22Rv1 (cell line): ENCODE results near the gene HSD17B14.

Source experiments
- H3K27ac ChIP-seq: fragments of 450-650 bp; 2 replicates; pipeline ENCODE4 v1.5.1; 2017
- ZFX ChIP-seq: fragments of 450-650 bp; IDR thresholded peaks from 2 replicates; pipeline ENCODE4 v1.6.1; 2017; ENCODE audit warnings: antibody characterized with exemption, borderline replicate concordance
- TF ChIP-seq, protein P1 (sequence below): fragments of 450-650 bp; IDR thresholded peaks from 2 replicates; pipeline ENCODE4 v1.5.1; 2017; ENCODE audit warnings: mild to moderate bottlenecking

Gene HSD17B14

DNA sequence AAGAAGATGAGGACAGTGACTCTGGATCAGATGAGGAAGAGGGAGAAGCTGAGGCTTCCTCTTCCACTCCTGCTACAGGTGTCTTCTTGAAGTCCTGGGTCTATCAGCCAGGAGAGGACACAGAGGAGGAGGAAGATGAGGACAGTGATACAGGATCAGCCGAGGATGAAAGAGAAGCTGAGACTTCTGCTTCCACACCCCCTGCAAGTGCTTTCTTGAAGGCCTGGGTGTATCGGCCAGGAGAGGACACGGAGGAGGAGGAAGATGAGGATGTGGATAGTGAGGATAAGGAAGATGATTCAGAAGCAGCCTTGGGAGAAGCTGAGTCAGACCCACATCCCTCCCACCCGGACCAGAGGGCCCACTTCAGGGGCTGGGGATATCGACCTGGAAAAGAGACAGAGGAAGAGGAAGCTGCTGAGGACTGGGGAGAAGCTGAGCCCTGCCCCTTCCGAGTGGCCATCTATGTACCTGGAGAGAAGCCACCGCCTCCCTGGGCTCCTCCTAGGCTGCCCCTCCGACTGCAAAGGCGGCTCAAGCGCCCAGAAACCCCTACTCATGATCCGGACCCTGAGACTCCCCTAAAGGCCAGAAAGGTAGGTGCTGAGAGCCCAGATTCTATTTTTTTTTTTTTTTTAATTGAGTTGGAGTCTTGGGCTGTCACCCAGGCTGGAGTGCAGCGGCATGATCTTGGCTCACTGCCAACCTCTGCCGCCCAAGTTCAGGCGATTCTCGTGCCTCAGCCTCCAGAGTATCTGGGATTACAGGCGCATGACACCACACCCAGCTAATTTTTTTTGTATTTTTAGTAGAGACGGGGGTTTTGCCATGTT, 38.2 kb upstream of the HSD17B14 start:
- H3K27ac ChIP-seq: peak overlapping the region; percentile 95
- TF ChIP-seq ZFX: no peak
- TF ChIP-seq, protein P1, sequence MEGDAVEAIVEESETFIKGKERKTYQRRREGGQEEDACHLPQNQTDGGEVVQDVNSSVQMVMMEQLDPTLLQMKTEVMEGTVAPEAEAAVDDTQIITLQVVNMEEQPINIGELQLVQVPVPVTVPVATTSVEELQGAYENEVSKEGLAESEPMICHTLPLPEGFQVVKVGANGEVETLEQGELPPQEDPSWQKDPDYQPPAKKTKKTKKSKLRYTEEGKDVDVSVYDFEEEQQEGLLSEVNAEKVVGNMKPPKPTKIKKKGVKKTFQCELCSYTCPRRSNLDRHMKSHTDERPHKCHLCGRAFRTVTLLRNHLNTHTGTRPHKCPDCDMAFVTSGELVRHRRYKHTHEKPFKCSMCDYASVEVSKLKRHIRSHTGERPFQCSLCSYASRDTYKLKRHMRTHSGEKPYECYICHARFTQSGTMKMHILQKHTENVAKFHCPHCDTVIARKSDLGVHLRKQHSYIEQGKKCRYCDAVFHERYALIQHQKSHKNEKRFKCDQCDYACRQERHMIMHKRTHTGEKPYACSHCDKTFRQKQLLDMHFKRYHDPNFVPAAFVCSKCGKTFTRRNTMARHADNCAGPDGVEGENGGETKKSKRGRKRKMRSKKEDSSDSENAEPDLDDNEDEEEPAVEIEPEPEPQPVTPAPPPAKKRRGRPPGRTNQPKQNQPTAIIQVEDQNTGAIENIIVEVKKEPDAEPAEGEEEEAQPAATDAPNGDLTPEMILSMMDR: no peak

DNA sequence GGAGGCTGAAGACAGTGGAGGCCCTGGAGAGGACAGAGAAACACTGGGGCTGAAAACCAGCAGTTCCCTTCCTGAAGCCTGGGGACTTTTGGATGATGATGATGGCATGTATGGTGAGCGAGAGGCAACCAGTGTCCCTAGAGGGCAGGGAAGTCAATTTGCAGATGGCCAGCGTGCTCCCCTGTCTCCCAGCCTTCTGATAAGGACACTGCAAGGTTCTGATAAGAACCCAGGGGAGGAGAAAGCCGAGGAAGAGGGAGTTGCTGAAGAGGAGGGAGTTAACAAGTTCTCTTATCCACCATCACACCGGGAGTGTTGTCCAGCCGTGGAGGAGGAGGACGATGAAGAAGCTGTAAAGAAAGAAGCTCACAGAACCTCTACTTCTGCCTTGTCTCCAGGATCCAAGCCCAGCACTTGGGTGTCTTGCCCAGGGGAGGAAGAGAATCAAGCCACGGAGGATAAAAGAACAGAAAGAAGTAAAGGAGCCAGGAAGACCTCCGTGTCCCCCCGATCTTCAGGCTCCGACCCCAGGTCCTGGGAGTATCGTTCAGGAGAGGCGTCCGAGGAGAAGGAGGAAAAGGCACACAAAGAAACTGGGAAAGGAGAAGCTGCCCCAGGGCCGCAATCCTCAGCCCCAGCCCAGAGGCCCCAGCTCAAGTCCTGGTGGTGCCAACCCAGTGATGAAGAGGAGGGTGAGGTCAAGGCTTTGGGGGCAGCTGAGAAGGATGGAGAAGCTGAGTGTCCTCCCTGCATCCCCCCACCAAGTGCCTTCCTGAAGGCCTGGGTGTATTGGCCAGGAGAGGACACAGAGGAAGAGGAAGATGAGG, 37.4 kb upstream of the HSD17B14 start:
- H3K27ac ChIP-seq: peak overlapping the region; percentile 95
- TF ChIP-seq, protein P1: no peak
- TF ChIP-seq ZFX: no peak

DNA sequence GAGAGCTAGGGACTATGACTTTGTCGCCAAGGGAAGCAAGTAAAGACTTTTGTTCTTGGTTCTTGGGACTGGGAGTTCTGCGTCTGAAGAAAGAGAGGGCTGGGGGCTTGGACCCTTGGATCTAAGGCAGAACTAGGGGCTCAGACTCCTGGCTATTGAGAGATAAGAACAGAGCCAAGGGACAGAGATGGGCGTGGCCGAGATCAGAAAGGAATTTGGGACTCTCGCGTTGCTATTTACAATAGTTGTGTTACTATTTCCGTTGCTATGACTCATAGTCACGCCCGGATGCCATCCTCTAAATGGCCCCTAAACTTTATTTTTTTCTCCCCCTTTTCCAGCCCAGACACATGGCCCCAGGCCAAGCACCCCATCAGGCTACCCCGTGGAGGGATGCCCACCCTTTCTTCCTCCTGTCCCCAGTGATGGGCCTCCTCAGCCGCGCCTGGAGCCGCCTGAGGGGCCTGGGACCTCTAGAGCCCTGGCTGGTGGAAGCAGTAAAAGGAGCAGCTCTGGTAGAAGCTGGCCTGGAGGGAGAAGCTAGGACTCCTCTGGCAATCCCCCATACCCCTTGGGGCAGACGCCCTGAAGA, 36.7 kb upstream of the HSD17B14 start:
- H3K27ac ChIP-seq: peak overlapping the region; percentile 95
- TF ChIP-seq ZFX: no peak
- TF ChIP-seq, protein P1: no peak

DNA sequence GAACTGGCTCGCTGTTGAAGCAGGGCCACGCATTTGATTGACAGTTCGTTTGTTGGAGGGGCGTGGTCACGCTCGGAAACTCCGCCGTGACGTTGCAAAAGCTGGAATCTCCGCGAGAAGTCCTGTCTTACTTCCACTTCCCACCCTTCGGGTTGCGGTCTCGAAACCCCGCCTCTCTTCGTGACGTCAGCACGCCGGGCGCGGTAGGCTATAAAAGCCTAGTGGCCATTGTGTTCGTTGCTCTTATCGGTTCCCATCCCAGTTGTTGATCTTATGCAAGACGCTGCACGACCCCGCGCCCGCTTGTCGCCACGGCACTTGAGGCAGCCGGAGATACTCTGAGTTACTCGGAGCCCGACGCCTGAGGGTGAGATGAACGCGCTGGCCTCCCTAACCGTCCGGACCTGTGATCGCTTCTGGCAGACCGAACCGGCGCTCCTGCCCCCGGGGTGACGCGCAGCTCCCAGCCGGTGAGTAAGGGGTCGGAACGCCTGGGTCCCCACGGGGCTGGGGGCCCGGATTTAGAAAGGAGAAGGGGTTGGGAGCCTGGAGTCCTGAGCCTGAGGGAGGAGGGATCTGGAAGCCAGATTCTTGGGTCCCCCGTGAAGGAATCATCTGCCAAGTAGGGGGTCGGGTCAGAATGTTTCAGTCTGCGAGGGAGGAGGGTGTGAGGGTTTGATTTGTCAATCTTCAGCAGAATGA, 36.0 kb upstream of the HSD17B14 start, which contains the start of gene PPP1R15A:
PPP1R15A (plus strand) TSS at position 240 of the 702 bp plus-strand sequence. CDS start 813 bp downstream, outside the sequence.
- TF ChIP-seq, protein P1: no peak
- TF ChIP-seq ZFX: no peak
- H3K27ac ChIP-seq: peak within 1 kb of the TSS; percentile 95

DNA sequence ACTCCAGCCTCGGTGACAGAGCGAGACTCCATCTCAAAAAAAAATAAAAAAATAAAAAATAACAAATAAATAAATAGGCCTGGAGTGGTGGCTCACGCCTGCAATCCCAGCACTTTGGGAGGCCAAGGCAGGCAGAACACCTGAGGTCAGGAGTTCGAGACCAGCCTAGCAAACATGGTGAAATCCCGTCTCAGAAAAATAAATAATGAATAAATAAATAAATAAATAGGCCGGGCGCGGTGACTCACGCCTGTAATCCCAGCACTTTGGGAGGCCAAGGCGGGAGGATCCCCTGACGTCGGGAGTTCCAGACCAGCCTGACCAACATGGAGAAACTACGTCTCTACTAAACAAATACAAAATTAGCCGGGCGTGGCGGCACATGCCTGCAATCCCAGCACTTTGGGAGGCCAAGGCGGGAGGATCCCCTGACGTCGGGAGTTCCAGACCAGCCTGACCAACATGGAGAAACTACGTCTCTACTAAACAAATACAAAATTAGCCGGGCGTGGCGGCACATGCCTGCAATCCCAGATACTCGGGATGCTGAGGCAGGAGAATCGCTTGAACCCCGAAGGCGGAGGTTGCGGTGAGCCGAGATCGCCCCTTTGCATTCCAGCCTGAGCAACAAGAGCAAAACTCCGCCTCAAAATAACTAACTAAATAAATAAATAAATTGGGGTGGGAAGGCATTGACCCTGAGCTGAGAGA, 35.3 kb upstream of the HSD17B14 start:
- peak overlapping the region; percentile 95 for H3K27ac ChIP-seq

DNA sequence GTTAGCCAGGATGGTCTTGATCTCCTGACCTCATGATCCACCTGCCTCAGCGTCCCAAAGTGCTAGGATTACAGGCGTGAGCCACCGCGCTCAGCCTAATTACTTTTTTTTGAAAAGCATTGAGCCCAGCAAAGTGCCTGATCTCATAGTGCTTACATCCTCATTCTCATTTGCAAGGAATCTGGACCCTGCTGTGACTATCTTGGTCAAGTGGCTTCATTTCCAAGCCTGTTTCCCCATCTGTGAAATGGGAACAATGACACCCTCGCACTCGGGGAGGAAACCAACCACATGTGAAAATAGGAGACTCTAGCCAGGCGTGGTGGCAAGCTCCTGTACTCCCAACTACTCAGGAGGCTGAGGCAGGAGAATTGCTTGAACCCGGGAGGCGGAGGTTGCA, 33.8 kb upstream of the HSD17B14 start:
- no peak overlapping the region for H3K27ac ChIP-seq
- TF ChIP-seq, protein P1: no peak
- no peak for TF ChIP-seq ZFX
